Sigmoid colon (tissue), 7 donors: ENCODE data around the gene KRTAP5-2. TPM values are rescaled to one million over a fixed set of nuclear protein-coding genes. Genes with fewer than 3 reads are reported as not detected.

Source experiments
- DNase-seq: peaks from one replicate; pipeline ENCODE4 v3.0.0-alpha.2; 2019
- H3K27ac ChIP-seq, 4 donors: fragments of 200-600 bp; sonication (generic); one replicate each; pipeline ENCODE4 v1.5.1; 2016 to 2019; ENCODE audit warnings: mild to moderate bottlenecking in 1 of 4
- H3K27me3 ChIP-seq, 3 donors: fragments of 200-600 bp; sonication (generic); one replicate each; pipeline ENCODE4 v1.5.1; 2019; ENCODE audit warnings: mild to moderate bottlenecking in 1 of 3
- H3K36me3 ChIP-seq, 4 donors: fragments of 200-600 bp; sonication (generic); one replicate each; pipeline ENCODE4 v1.5.1; 2016 to 2019
- H3K4me1 ChIP-seq, 4 donors: fragments of 200-600 bp; sonication (generic); one replicate each; pipeline ENCODE4 v1.5.1; 2017 to 2019
- H3K4me3 ChIP-seq, 4 donors: fragments of 200-600 bp; sonication (generic); one replicate each; pipeline ENCODE4 v1.5.1; 2017 to 2019; ENCODE audit warnings: mild to moderate bottlenecking in 2 of 4, moderate library complexity in 1 of 4
- H3K9me3 ChIP-seq, 4 donors: fragments of 200-600 bp in 3 of 4; sonication (generic) in 3 of 4; one replicate each; pipeline versions ENCODE4 v1.5.1 to v1.6.1; 2013 to 2019
- CTCF ChIP-seq, 4 experiments: fragments of 450-650 bp in 3 of 4; fragments of 200-600 bp in 1 of 4; IDR thresholded peaks; one replicate each; pipeline ENCODE4 v1.5.1; 2016 to 2019; ENCODE audit warnings: antibody characterized with exemption in 4 of 4, mild to moderate bottlenecking in 3 of 4, moderate library complexity in 2 of 4
- EP300 ChIP-seq, 4 donors: sonication (generic); formaldehyde crosslinking; IDR thresholded peaks; one replicate each; pipeline ENCODE4 v1.6.1; 2017; ENCODE audit warnings: antibody characterized with exemption in 4 of 4
- POLR2A ChIP-seq, 2 donors: fragments of 450-650 bp; IDR thresholded peaks; one replicate each; pipeline ENCODE4 v1.6.1; 2016; ENCODE audit warnings: antibody characterized with exemption in 2 of 2, mild to moderate bottlenecking in 2 of 2, moderate library complexity in 2 of 2
- POLR2AphosphoS5 ChIP-seq, 4 donors: sonication (generic); formaldehyde crosslinking; IDR thresholded peaks; one replicate each; pipeline ENCODE4 v1.6.1; 2017; ENCODE audit warnings: antibody characterized with exemption in 4 of 4
- WGBS, 2 donors: extraction: QIAGEN DNeasy Blood & Tissue Kit; methylation state at CpG; one replicate each; pipeline ENCODE4 v1.1.7; 2013; 5-methylcytosine and 5-hydroxymethylcytosine counted together
- intact Hi-C: fragments of 100-400 bp; cut with DNase I; formaldehyde crosslinking; loops from one replicate; pipeline ENCODE4 v1.15.1; 2023
- polyA plus RNA-seq, 3 donors: library from polyadenylated mRNA; stranded (reverse); fragments of 200-250 nt; gene quantifications; one replicate each; pipeline ENCODE4 v1.2.3, GENCODE V29; 2013
- total RNA-seq, 4 donors: library from RNA; depleted of rRNA; stranded (reverse); fragments of >200 nt; gene quantifications; one replicate each; pipeline ENCODE4 v1.1.0, GENCODE V29; 2016
- donor health status: healthy with polysubstance abuse.
- donor health status: Bipolar disorder and iron deficiency.
- donor health status: healthy.

KRTAP5-2 gene
- total and polyA plus RNA-seq, 7 donors, result 0.29 TPM; not detected in 6

- peak overlapping the region in 3 of 4 donors; percentile 33 to 99 (median 86) for H3K27ac ChIP-seq
- H3K9me3 ChIP-seq, result no peaks in the 10 kb centered on the region
- 48 to 69% methylated on average over 13 of the region's 13 CpGs for WGBS, 2 donors
- peaks cover 0 to 13% (median 5%) of the 10 kb centered on the region in 4 donors for H3K36me3 ChIP-seq
- peaks cover 0 to 85% (median 62%) of the 10 kb centered on the region in 4 donors for H3K4me1 ChIP-seq
- no peak for TF ChIP-seq POLR2A (IDR thresholded peaks at IDR 0.05)
- no peak for TF ChIP-seq POLR2AphosphoS5 (IDR thresholded peaks at IDR 0.05)
- no peak for TF ChIP-seq CTCF (IDR thresholded peaks at IDR 0.05)
- TF ChIP-seq EP300 (IDR thresholded peaks at IDR 0.05), result no peak
- intact Hi-C loops, result no loop called here
- no peak overlapping the region for H3K4me3 ChIP-seq
- peak; percentile 71 for DNase-seq
- no peaks in the 10 kb centered on the region for H3K27me3 ChIP-seq
Measured at GRCh38 chr11:1567052-1567720, 30.9 kb downstream of the KRTAP5-2 start.

- 75 to 83% methylated on average over 20 of the region's 20 CpGs for WGBS, 2 donors
- DNase-seq, result no peak
- peak overlapping the region in 2 of 4 donors; percentile 86 to 99 for H3K27ac ChIP-seq
- H3K9me3 ChIP-seq, result no peaks in the 10 kb centered on the region
- peaks cover 0 to 85% (median 62%) of the 10 kb centered on the region in 4 donors for H3K4me1 ChIP-seq
- intact Hi-C loops, result no loop called here
- TF ChIP-seq EP300 (IDR thresholded peaks at IDR 0.05) (no peak), CTCF (IDR thresholded peaks at IDR 0.05) (no peak), POLR2AphosphoS5 (IDR thresholded peaks at IDR 0.05) (no peak), POLR2A (IDR thresholded peaks at IDR 0.05) (no peak)
- peaks cover 0 to 13% (median 5%) of the 10 kb centered on the region in 4 donors for H3K36me3 ChIP-seq
- H3K27me3 ChIP-seq, result no peaks in the 10 kb centered on the region
- no peak overlapping the region for H3K4me3 ChIP-seq
Measured at GRCh38 chr11:1566381-1567051, 31.6 kb downstream of the KRTAP5-2 start.

DNA sequence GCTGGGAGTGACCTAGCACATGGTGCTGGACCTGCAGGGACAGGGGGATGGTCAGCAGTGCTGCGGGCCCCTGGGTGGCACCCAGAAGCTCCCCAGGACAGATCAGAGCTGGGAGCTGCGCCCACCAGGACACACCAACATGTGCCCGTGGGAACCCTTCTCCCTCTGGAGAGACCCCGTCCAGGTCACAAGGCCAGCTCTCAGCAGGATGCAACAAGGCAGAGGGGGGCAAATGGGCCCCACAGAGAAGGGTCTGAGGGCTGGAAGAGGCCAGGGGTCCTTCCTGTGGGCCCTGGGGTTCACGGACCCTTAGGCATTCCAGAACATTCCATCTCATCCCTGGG is 32.2 kb downstream of the KRTAP5-2 start:
- H3K27ac ChIP-seq, result peak overlapping the region in 2 of 4 donors; percentile 85 to 99
- intact Hi-C loops, result no loop called here
- no peak for DNase-seq
- TF ChIP-seq CTCF (IDR thresholded peaks at IDR 0.05), result no peak
- TF ChIP-seq POLR2AphosphoS5 (IDR thresholded peaks at IDR 0.05), result no peak
- TF ChIP-seq POLR2A (IDR thresholded peaks at IDR 0.05), result no peak
- no peak for TF ChIP-seq EP300 (IDR thresholded peaks at IDR 0.05)
- H3K27me3 ChIP-seq, result no peaks in the 10 kb centered on the region
- 85 to 92% methylated on average over 5 of the region's 5 CpGs for WGBS, 2 donors
- peaks cover 0 to 16% (median 6%) of the 10 kb centered on the region in 4 donors for H3K36me3 ChIP-seq
- no peak overlapping the region for H3K4me3 ChIP-seq
- H3K4me1 ChIP-seq, result peaks cover 0 to 79% (median 57%) of the 10 kb centered on the region in 4 donors
- H3K9me3 ChIP-seq, result no peaks in the 10 kb centered on the region

- Histone ChIP-seq H3K27me3 (no peaks in the 10 kb centered on the region), H3K9me3 (no peaks in the 10 kb centered on the region), H3K4me1 (peaks cover 0 to 77% (median 54%) of the 10 kb centered on the region in 4 donors), H3K27ac (peak overlapping the region; percentile 40 to 99 (median 72)), H3K4me3 (no peak overlapping the region), H3K36me3 (peaks cover 0 to 18% (median 9%) of the 10 kb centered on the region in 4 donors)
- WGBS, 2 donors, result 85 to 86% methylated on average over 28 of the region's 28 CpGs
- peak; percentile 62 for DNase-seq
- intact Hi-C loops, result no loop called here
- TF ChIP-seq POLR2A (IDR thresholded peaks at IDR 0.05) (no peak), CTCF (IDR thresholded peaks at IDR 0.05) (no peak), POLR2AphosphoS5 (IDR thresholded peaks at IDR 0.05) (no peak), EP300 (IDR thresholded peaks at IDR 0.05) (no peak)
Measured at GRCh38 chr11:1565173-1565903, 32.8 kb downstream of the KRTAP5-2 start.
